HepG2 (cell line): ENCODE measurements around the gene THRB. TPM values are rescaled to one million over a fixed set of nuclear protein-coding genes. Genes with fewer than 3 reads are reported as not detected.

Experiments used
- ATM ChIP-seq: fragments of 450-650 bp; IDR thresholded peaks from 2 replicates; pipeline ENCODE4 v1.7.1; 2017; ENCODE audit warnings: mild to moderate bottlenecking, borderline replicate concordance
- BHLHE40 ChIP-seq: IDR thresholded peaks from 2 replicates; pipeline ENCODE4 v1.6.1; 2011; ENCODE audit warnings: low read length, improper control_type of control experiment
- CEBPG ChIP-seq: IDR thresholded peaks from 2 replicates; pipeline ENCODE4 v1.6.1; 2016
- FOSL2 ChIP-seq: sonication (generic); formaldehyde crosslinking; IDR thresholded peaks from 2 replicates; pipeline ENCODE4 v1.4.0; 2020; ENCODE audit warnings: missing genetic modification reagents
- FOXJ3 ChIP-seq: sonication (generic); formaldehyde crosslinking; IDR thresholded peaks from 2 replicates; pipeline ENCODE4 v1.4.0; 2020; ENCODE audit warnings: missing genetic modification reagents, mild to moderate bottlenecking, borderline replicate concordance
- FOXO1 ChIP-seq: sonication (generic); formaldehyde crosslinking; IDR thresholded peaks from 2 replicates; pipeline ENCODE4 v1.4.0; 2020; ENCODE audit warnings: missing genetic modification reagents
- HNF4A ChIP-seq: sonication (generic); formaldehyde crosslinking; IDR thresholded peaks from 2 replicates; pipeline ENCODE4 v1.4.0; 2020; ENCODE audit warnings: missing genetic modification reagents
- NR2F6 ChIP-seq, 2 experiments: IDR thresholded peaks; 2 replicates each; pipeline ENCODE4 v1.6.1; 2016; ENCODE audit warnings: antibody characterized with exemption in 1 of 2, mild to moderate bottlenecking in 1 of 2
- PHF8 ChIP-seq: sonication (generic); formaldehyde crosslinking; IDR thresholded peaks from 2 replicates; pipeline ENCODE4 v1.5.0; 2020; ENCODE audit warnings: missing genetic modification reagents
- POLR2G ChIP-seq: fragments of 200-400 bp; formaldehyde crosslinking; IDR thresholded peaks from 2 replicates; pipeline ENCODE4 v1.6.1; 2018; ENCODE audit warnings: mild to moderate bottlenecking, low read depth, low read length, moderate library complexity
- PTBP1 ChIP-seq: fragments of 200-400 bp; formaldehyde crosslinking; IDR thresholded peaks from 2 replicates; pipeline ENCODE4 v1.6.1; 2018; ENCODE audit warnings: low read length, low read depth; ENCODE audit not compliant: poor library complexity, severe bottlenecking
- RARA ChIP-seq: IDR thresholded peaks from 2 replicates; pipeline ENCODE4 v1.6.1; 2016; ENCODE audit warnings: missing genetic modification reagents, missing compliant biosample characterization
- SMARCC2 ChIP-seq: fragments of 450-650 bp; IDR thresholded peaks from 2 replicates; pipeline ENCODE4 v1.6.1; 2017; ENCODE audit warnings: antibody characterized with exemption, mild to moderate bottlenecking
- SOX5 ChIP-seq: IDR thresholded peaks from 2 replicates; pipeline ENCODE4 v1.6.1; 2016; ENCODE audit warnings: borderline replicate concordance
- YY1 ChIP-seq: IDR thresholded peaks from 2 replicates; pipeline ENCODE4 v1.6.1; 2011; ENCODE audit warnings: low read length, low read depth, moderate library complexity, mild to moderate bottlenecking; ENCODE audit not compliant: insufficient read depth, insufficient replicate concordance
- ZFAT ChIP-seq: sonication (generic); formaldehyde crosslinking; conservative IDR thresholded peaks from 2 replicates; pipeline ENCODE4 v1.8.1; 2023; ENCODE audit warnings: missing genetic modification reagents, inconsistent platforms
- ZNF44 ChIP-seq: sonication (generic); formaldehyde crosslinking; IDR thresholded peaks from 2 replicates; pipeline ENCODE4 v1.5.1; 2020; ENCODE audit warnings: mild to moderate bottlenecking, missing genetic modification reagents
- ZNF619 ChIP-seq: sonication (generic); formaldehyde crosslinking; IDR thresholded peaks from 2 replicates; pipeline ENCODE4 v1.4.0; 2020; ENCODE audit warnings: mild to moderate bottlenecking, missing genetic modification reagents
- ZSCAN20 ChIP-seq: sonication (generic); formaldehyde crosslinking; IDR thresholded peaks from 2 replicates; pipeline ENCODE4 v1.4.0; 2020; ENCODE audit warnings: missing genetic modification reagents, mild to moderate bottlenecking, borderline replicate concordance
- polyA plus RNA-seq, 8 experiments: library from polyadenylated mRNA; depleted of rRNA in 3 of 8; stranded (reverse) in 7 of 8; unstranded in 1 of 8; fragments of >200 nt; fragmentation: Illumina TruSeq in 4 of 8; extraction: Trizol in 4 of 8; gene quantifications; 2 replicates each; pipeline versions ENCODE4 v1.2.1 to v1.2.3, GENCODE V29; 2011 to 2016; ENCODE audit warnings: low read depth in 4 of 8, missing spikeins in 1 of 8, mixed read lengths in 1 of 8; ENCODE audit not compliant: insufficient read depth in 1 of 8
- total RNA-seq, 5 experiments: library from RNA; depleted of rRNA; stranded (reverse); fragments of >200 nt; fragmentation: Illumina TruSeq; extraction: Trizol; gene quantifications; 2 replicates each; pipeline ENCODE4 v1.2.3, GENCODE V29; 2016; ENCODE audit warnings: low read depth in 1 of 5
- TF ChIP-seq, protein P1 (sequence below): sonication (generic); formaldehyde crosslinking; IDR thresholded peaks from 2 replicates; pipeline ENCODE4 v1.4.0; 2020; ENCODE audit warnings: missing genetic modification reagents
- TF ChIP-seq, protein P2 (sequence below): IDR thresholded peaks from 2 replicates; pipeline ENCODE4 v1.6.1; 2018; ENCODE audit warnings: missing genetic modification reagents, mild to moderate bottlenecking, missing compliant biosample characterization
- TF ChIP-seq, protein P3 (sequence below), 2 experiments: fragments of 450-650 bp in 1 of 2; sonication (generic) in 1 of 2; formaldehyde crosslinking; IDR thresholded peaks; 2 replicates each; pipeline versions ENCODE4 v1.5.0 to v1.8.0; 2020 to 2022; ENCODE audit warnings: mild to moderate bottlenecking in 1 of 2, missing genetic modification reagents in 1 of 2
- TF ChIP-seq, protein P4 (sequence below): IDR thresholded peaks from 2 replicates; pipeline ENCODE4 v1.6.1; 2016; ENCODE audit warnings: low read depth, borderline replicate concordance

The THRB gene
- total and polyA plus RNA-seq, 2 of the 13 experiments (the other 11 are each of a cell fraction or from before 2014, with no cell fraction given) = 4.7 to 22.7 TPM

DNA sequence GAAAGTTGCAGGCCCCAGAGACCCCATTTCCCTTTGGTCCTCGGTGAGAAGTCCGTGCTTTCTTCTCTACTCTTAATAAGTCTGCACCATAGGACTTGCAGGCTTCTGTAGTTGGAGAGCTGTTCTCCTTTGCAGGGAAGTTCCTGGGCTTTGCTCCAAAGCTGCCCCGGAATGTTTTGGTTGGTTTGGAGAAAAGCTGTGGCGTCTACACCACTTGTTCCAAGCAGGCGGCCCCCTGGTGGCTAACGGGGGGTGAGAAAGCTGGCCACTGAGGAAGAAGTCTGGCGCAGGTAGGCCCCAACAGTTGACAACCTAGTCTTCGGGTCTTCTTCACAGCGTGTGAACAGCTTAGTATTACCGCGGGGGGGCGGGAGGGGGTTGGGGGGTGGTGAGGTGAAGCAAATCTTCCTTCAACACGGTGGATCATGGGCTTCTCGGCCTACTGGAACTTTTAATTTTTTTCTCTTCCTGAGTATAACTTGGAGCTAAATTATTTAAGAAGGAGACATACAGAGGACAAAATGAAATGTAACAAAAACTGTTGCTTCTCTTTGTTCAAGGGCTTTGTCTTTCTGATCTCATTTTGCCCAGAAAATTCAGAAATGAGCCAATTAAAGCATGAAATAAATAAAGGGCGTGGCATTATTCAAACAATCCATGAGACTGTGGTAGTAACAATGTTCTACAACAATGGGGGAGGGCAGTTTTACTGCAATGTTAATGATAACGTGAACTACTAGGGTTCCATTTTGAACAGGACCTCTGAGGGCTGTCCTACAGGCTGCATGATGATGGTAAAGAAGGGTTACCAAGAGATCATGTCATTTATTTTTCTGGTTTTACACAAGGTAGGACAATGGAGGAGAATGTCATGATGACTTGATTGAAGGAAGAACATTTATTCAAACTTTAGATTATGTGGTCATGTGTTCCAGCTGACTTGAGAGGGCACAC, 2.2 kb upstream of the THRB start (continued):
- TF ChIP-seq, protein P1, sequence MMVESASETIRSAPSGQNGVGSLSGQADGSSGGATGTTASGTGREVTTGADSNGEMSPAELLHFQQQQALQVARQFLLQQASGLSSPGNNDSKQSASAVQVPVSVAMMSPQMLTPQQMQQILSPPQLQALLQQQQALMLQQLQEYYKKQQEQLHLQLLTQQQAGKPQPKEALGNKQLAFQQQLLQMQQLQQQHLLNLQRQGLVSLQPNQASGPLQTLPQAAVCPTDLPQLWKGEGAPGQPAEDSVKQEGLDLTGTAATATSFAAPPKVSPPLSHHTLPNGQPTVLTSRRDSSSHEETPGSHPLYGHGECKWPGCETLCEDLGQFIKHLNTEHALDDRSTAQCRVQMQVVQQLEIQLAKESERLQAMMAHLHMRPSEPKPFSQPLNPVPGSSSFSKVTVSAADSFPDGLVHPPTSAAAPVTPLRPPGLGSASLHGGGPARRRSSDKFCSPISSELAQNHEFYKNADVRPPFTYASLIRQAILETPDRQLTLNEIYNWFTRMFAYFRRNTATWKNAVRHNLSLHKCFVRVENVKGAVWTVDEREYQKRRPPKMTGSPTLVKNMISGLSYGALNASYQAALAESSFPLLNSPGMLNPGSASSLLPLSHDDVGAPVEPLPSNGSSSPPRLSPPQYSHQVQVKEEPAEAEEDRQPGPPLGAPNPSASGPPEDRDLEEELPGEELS (CRISPR knock-in tag) = peak; percentile 31; the same call in 1 of the 2 replicates
- TF ChIP-seq PTBP1 (no peak), POLR2G (0 out of 2 replicates have a peak, but pooled peaks have one; percentile 32), ZNF44 (no peak), FOSL2 (peak; percentile 49), BHLHE40 (no peak), ATM (no peak), ZNF619 (CRISPR knock-in tag) (no peak), NR2F6 (IDR thresholded peaks at IDR 0.05) (no peak), NR2F6 (CRISPR knock-in tag; IDR thresholded peaks at IDR 0.05) (peak; percentile 40; the same call in 1 of the 2 replicates), FOXO1 (CRISPR knock-in tag) (peak; percentile 40; the same call in 1 of the 2 replicates), ZFAT (no peak), FOXJ3 (CRISPR knock-in tag) (peak; percentile 43; the same call in 1 of the 2 replicates), PHF8 (CRISPR knock-in tag) (peak; percentile 47; the same call in 1 of the 2 replicates), HNF4A (peak; percentile 8; the same call in 1 of the 2 replicates), YY1 (peak; percentile 37), SMARCC2 (no peak), CEBPG (CRISPR knock-in tag) (0 out of 2 replicates have a peak, but pooled peaks have one; percentile 8), ZSCAN20 (CRISPR knock-in tag) (peak; percentile 93), RARA (CRISPR knock-in tag) (0 out of 2 replicates have a peak, but pooled peaks have one; percentile 14), SOX5 (CRISPR knock-in tag) (peak; percentile 34; the same call in 1 of the 2 replicates)
- TF ChIP-seq, protein P2, sequence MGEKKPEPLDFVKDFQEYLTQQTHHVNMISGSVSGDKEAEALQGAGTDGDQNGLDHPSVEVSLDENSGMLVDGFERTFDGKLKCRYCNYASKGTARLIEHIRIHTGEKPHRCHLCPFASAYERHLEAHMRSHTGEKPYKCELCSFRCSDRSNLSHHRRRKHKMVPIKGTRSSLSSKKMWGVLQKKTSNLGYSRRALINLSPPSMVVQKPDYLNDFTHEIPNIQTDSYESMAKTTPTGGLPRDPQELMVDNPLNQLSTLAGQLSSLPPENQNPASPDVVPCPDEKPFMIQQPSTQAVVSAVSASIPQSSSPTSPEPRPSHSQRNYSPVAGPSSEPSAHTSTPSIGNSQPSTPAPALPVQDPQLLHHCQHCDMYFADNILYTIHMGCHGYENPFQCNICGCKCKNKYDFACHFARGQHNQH (CRISPR knock-in tag) = peak; percentile 54; the same call in 1 of the 2 replicates
- TF ChIP-seq, protein P3, sequence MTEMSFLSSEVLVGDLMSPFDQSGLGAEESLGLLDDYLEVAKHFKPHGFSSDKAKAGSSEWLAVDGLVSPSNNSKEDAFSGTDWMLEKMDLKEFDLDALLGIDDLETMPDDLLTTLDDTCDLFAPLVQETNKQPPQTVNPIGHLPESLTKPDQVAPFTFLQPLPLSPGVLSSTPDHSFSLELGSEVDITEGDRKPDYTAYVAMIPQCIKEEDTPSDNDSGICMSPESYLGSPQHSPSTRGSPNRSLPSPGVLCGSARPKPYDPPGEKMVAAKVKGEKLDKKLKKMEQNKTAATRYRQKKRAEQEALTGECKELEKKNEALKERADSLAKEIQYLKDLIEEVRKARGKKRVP (CRISPR knock-in tag; IDR thresholded peaks at IDR 0.05) = peak in 1 of 2 experiments; percentile 20; a peak in 1 of 4 replicates
- TF ChIP-seq, protein P4, sequence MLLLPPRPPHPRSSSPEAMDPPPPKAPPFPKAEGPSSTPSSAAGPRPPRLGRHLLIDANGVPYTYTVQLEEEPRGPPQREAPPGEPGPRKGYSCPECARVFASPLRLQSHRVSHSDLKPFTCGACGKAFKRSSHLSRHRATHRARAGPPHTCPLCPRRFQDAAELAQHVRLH (CRISPR knock-in tag) = 0 out of 2 replicates have a peak, but pooled peaks have one; percentile 30
